Globus pallidus (tissue), 1 donor: ENCODE results near the gene ALOXE3.

Experiments used
- DNase-seq: peaks from one replicate; pipeline ENCODE4 v3.0.0-alpha.2; 2015; ENCODE audit warnings: low spot score

ALOXE3 gene

GRCh38 chr17:8048236-8048635, 70.1 kb downstream of the ALOXE3 start:
- DNase-seq = no peak

GRCh38 chr17:8047769-8048110, 70.6 kb downstream of the ALOXE3 start:
- no peak for DNase-seq

- no peak for DNase-seq
These were observed 71.2 kb downstream of the ALOXE3 start for GRCh38 chr17:8046929-8047768.

- no peak for DNase-seq
These were observed 71.9 kb downstream of the ALOXE3 start for GRCh38 chr17:8046306-8046928.
